GM19395 (cell line): ENCODE measurements around the gene LNPEP.
A peak's percentile ranks its signal among the peaks of the same experiment; 100 is the strongest.

Source experiments
- ATAC-seq: cut with Tn5 transposase; IDR thresholded peaks from one replicate; pipeline ENCODE4 v1.9.1; 2021; ENCODE audit warnings: mild to moderate bottlenecking, moderate library complexity; ENCODE audit not compliant: unreplicated experiment

Gene LNPEP

GRCh38 chr5:96994493-96994892, 58.6 kb downstream of the LNPEP start:
- no peak for ATAC-seq

DNA sequence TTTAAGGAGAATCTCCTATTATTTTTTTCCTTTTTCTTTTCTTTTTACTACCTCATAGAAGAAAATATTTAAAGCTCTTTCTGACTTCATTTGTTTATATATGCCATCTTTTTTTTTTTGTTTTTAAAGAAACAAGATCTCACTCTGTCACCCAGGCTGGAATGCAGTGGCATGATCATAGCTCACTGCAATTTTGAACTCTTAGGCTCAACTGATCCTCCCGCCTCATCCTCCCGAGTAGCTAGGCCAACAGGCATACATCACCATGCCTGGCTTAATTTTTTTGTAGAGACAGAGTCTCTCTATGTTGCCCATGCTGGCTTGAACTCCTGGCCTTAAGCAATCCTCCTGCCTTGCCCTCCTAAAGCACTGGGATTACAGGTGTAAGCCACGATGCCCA, 59.5 kb downstream of the LNPEP start:
- no peak for ATAC-seq

DNA sequence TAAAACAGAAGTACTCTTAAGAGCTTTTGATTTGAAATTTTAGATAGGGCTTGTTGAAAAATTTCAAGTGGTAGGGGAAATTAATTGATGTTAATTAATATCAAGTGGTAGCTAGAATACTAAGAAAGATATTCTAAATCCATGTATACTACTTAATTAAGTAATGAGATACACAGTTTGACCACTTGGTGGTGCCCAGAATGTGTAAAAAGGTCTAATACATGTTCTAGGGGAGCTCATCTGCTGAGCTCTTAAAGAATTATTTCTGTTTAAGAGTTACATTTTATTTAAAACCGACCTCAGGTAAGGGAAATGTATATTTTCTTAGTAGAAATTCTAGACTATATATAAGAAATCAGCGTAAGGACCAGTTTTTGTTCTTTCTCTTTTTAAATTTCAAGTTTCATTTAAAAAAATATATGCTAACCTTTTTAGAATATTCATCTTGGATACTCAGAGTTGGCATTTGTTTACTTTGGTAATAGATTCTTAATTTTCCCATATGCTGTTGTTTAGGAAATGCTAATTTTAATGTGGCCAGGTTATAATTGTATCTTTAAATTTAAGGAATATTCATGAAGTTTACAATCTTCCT, 61.5 kb downstream of the LNPEP start:
- peak; percentile 79 for ATAC-seq

DNA sequence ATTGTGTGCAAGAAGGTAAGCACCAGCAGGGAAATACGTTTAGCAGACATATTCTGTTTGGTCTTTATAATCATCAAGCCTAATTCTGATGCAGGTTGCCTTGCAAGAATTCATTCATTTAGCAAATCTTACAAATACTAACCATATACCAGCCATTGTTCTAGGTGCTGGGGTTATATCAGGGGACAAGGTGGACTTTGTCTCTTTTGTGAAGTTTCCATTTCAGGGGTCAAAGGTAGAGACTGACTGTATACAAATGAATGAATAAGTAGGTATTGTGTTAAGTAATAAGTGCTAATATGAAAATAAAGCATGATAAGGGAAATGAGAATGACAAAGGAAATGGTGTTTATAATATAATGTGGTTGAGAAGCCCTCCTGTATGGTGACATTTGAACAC, 64.0 kb downstream of the LNPEP start:
- no peak for ATAC-seq

DNA sequence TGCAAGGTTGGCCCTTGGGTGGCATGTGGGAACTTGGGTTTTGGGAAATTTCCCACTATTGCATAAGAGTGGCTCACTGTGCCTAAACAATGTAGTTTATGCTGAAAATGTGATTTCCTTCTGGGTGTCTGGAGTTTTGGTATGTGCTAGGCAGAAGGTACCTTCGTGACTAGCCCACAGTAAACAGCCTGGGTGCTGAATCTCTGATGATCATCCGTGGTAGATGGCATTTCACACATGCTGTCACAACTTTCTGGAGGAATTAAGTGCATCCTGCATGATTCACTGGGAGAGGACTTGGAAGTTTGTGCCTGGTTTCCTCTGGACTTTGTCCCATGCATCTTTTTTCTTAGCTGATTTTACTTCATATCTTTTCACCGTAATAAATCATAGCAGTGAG, 64.5 kb downstream of the LNPEP start:
- no peak for ATAC-seq

- ATAC-seq = no peak
These were observed 67.1 kb downstream of the LNPEP start for GRCh38 chr5:97002983-97003382.

DNA sequence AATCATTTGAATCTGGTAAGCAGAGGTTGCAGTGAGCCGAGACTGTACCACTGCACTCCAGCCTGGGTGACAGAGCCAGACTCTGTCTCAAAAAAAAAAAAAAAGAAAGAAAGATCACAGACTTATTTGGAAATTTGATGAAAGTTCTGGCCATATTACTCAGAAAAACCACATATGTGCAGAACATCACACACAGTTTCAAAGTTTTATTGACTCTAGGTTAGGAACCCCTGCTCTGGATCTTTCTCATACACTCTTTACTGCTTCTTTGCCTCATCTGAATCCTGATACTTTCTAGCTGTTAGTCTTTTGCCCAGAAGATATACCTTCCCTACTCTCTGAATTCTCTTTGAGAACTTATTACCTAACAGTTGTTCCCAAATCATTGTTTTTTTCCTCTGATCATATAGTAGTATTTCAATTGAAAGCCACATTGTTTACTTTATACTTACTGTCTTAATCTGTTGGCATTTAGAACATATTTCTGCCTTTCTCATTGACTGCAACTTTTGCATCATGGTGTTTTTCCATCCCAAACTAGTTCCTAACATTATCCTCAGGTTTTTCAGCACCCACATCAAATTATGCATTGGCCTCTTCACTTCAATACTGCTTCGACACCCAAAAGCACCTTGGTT, 68.7 kb downstream of the LNPEP start:
- ATAC-seq = no peak

DNA sequence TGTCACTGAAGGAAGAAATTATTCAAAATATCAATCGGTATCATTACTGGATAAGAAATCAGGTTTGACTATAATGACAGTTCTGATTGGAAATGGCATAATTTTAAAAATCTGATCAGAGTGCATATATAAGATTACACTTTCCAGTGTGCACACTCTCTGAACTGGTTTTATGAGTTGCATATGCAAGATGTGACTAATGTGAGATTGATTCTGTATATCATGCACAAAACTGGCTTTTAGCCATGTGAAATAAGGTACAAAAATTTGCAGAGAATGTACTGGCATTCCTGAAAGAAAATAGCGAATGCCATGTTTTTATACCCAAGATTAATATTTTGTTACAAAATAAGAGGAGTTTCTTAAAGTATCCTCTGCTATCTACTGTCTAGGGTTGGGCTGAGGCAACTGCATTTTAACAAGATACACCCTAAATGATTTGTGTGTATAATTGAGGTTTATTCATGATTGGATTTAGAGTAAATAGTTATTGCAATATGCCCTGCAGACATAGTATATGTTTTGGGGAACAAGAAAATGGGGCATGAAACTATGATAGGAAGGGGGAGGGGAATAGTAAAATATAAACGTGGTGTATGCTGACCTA, 70.7 kb downstream of the LNPEP start:
- no peak for ATAC-seq

- ATAC-seq = peak; percentile 85
These were observed 73.5 kb downstream of the LNPEP start for GRCh38 chr5:97009212-97009898.

GRCh38 chr5:97009921-97010320, 74.0 kb downstream of the LNPEP start:
- no peak for ATAC-seq

GRCh38 chr5:97010606-97011005, 74.7 kb downstream of the LNPEP start:
- ATAC-seq = no peak

DNA sequence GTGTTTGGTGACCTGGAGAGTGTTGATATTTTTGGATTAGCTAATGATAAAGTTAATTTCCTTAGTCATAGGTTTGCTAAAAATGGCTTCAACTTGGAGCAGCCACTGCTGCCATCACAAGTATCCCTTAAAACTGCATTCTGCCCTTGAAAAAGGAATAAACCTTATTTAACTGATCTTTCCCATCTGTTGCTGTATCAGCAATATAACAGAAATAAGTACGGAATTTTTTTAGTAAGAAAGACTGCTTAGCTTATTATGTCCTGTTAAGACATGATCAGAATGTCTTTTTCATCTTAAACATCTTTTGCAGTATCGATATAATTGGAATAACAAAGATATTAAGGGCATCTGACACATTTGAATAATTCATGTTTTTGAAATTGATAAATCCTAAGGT, 75.7 kb downstream of the LNPEP start:
- no peak for ATAC-seq

DNA sequence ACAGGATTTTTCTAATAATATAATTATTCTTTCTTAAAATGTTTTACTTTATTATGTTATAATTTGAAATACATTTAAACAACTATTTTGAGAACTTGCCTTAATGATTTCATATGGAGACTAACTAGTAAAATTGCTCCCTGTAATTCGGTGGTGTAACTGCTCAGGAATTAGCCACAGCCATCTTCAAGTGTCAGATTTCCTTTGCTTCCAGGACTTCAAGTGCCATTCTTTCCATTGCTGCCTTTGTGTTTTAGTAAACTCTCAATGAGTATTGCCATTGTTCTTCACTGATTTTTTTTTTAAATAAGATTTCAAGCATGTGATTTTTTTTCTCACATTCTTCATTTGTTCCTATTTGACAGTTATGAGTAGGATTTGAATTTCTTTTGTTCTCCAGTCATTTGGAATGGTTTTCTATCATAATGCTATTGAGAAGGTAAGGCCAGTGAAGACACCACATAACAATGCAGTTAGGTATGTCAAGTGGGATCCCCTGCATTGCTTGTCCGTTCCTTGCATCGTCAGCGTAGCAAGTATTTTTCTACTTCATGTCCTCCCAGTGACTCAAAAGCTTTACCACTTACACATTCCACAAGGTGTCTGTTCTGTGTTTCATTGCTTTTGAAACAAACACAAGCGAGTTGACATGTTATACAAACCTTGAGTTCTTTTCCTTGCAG, 83.7 kb downstream of the LNPEP start:
- ATAC-seq = no peak

- no peak for ATAC-seq
These were observed 85.5 kb downstream of the LNPEP start for GRCh38 chr5:97021416-97021815.

GRCh38 chr5:97022898-97023297, 87.0 kb downstream of the LNPEP start:
- ATAC-seq = no peak

- ATAC-seq = no peak
These were observed 90.8 kb downstream of the LNPEP start for GRCh38 chr5:97026721-97027120.

GRCh38 chr5:97037819-97038218, 101.9 kb downstream of the LNPEP start:
- ATAC-seq = no peak

DNA sequence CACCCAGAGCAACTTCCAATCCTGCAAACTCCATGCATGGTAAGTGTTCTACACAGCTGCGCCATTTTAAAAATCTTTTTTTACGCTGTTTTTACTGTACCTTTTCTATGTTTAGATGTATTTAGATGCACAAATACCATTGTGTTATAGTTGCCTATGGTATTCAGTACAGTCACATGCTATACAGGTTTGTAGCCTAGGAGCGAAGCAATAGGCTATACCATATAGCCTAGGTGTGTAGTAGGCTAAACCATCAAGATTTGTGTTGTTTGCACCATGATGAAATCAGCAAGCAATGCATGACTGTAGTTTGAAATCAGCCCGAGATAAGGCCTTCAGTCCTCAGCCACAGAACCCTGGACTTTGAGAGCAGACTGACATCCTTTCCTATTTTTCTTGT, 105.4 kb downstream of the LNPEP start:
- ATAC-seq = no peak

DNA sequence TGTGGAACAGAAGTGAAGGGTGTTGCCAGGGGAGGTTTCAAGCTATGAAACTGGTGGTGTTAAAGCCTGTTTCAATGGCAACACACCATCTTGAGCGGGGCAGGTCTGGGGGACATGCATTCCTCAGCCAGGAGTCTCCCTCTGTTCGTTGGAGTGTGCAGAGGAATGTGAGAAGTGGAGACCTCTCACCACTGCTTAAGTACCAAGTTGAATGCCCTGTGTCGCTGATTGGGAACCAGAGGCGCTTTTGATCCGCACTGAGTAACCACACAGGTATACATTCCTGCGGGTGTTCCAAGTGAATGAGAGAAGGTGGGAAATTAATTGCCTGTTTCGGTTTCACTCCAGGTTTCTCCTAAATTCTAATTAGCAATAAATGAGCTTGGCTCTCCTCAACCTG, 107.1 kb downstream of the LNPEP start:
- ATAC-seq = no peak

DNA sequence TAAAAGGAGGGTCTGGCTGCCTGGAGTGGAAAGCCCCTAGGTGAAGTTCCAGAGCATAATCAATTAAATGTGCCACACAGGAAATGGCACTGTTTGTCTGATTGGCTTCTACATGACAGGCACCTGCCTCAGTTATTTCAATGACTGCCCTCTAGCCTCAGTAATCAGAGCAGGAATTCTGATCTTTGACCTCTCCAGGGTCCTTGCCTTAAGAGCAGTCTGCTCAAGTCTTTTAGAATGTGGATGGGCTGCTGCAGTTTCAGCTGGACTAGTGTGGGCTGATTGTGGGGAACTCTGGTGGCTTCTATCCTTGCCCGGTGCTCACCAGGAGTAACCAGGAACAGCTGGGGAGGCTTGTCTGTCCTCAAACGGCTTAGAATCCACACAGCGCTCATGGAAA, 107.6 kb downstream of the LNPEP start:
- no peak for ATAC-seq

GRCh38 chr5:97044052-97044451, 108.2 kb downstream of the LNPEP start:
- no peak for ATAC-seq
